CD14-positive monocyte (primary cell): ENCODE data around the gene RAB11FIP5. TPM values are rescaled to one million over a fixed set of nuclear protein-coding genes. Genes with fewer than 3 reads are reported as not detected.

ENCODE experiments used
- DNase-seq, 3 donors: peaks; one replicate each; pipeline ENCODE4 v3.0.0-alpha.2; 2011 to 2022
- H2AFZ ChIP-seq: 2 replicates; pipeline ENCODE4 v1.6.0; 2012; ENCODE audit warnings: mild to moderate bottlenecking, low read depth, low read length, inconsistent platforms; ENCODE audit not compliant: insufficient read depth, poor library complexity, severe bottlenecking
- H3K27ac ChIP-seq, 2 donors: 1 replicate in 1 of 2; 2 replicates in 1 of 2; pipeline ENCODE4 v1.5.1; 2012 to 2013; ENCODE audit warnings: low read length in 2 of 2, control low read depth in 1 of 2, inconsistent platforms in 1 of 2, low read depth in 1 of 2, mild to moderate bottlenecking in 1 of 2
- H3K27me3 ChIP-seq, 2 donors: one replicate each; pipeline versions ENCODE4 v1.6.0 to v1.6.1; 2011 to 2013; ENCODE audit warnings: low read length in 2 of 2; ENCODE audit not compliant: control insufficient read depth in 2 of 2, insufficient read depth in 2 of 2
- H3K36me3 ChIP-seq, 2 donors: replicated peaks in 1 of 2; 1 replicate in 1 of 2; 2 replicates in 1 of 2; pipeline versions ENCODE4 v1.5.1 to v1.6.1; 2012 to 2013; ENCODE audit warnings: low read length in 2 of 2, control low read depth in 1 of 2, inconsistent platforms in 1 of 2, mild to moderate bottlenecking in 1 of 2; ENCODE audit not compliant: insufficient read depth in 2 of 2, control insufficient read depth in 1 of 2
- H3K4me1 ChIP-seq, 2 donors: 1 replicate in 1 of 2; 2 replicates in 1 of 2; pipeline versions ENCODE4 v1.5.1 to v1.6.1; 2012 to 2013; ENCODE audit warnings: low read length in 2 of 2, control low read depth in 1 of 2, inconsistent platforms in 1 of 2, mild to moderate bottlenecking in 1 of 2, moderate library complexity in 1 of 2; ENCODE audit not compliant: insufficient read depth in 2 of 2, control insufficient read depth in 1 of 2
- H3K4me2 ChIP-seq: replicated peaks from 2 replicates; pipeline ENCODE3; 2012; ENCODE audit warnings: low read length, moderate library complexity, mild to moderate bottlenecking; ENCODE audit not compliant: poor library complexity, severe bottlenecking; ENCODE audit errors: extremely low read depth
- H3K4me3 ChIP-seq, 3 experiments: fragments of 200-600 bp in 1 of 3; sonication (generic) in 1 of 3; replicated peaks in 1 of 3; 1 replicate in 2 of 3; 2 replicates in 1 of 3; pipeline ENCODE4 v1.5.1; 2011 to 2013; ENCODE audit warnings: low read length in 3 of 3, mild to moderate bottlenecking in 3 of 3, control low read depth in 2 of 3, low read depth in 2 of 3, inconsistent platforms in 1 of 3, moderate library complexity in 1 of 3
- H3K79me2 ChIP-seq: 2 replicates; pipeline ENCODE4 v1.6.0; 2012; ENCODE audit warnings: mild to moderate bottlenecking, control low read depth, inconsistent platforms, low read length, moderate library complexity; ENCODE audit not compliant: insufficient read depth
- H3K9ac ChIP-seq: 2 replicates; pipeline ENCODE4 v1.6.0; 2017; ENCODE audit warnings: low read length, mild to moderate bottlenecking; ENCODE audit not compliant: insufficient read depth, poor library complexity, severe bottlenecking
- H3K9me3 ChIP-seq, 2 donors: replicated peaks in 1 of 2; 1 replicate in 1 of 2; 2 replicates in 1 of 2; pipeline versions ENCODE4 v1.5.1 to v1.6.1; 2012 to 2013; ENCODE audit warnings: low read length in 2 of 2, control low read depth in 1 of 2; ENCODE audit not compliant: control insufficient read depth in 1 of 2, insufficient read depth in 1 of 2
- H4K20me1 ChIP-seq: 2 replicates; pipeline ENCODE4 v1.6.0; 2012; ENCODE audit warnings: mild to moderate bottlenecking, low read length, control low read depth, moderate library complexity; ENCODE audit not compliant: insufficient read depth
- H3K27ac Mint-ChIP-seq, 7 donors: one replicate each; pipeline ENCODE4 v1.8.0; 2020; ENCODE audit warnings: mild to moderate bottlenecking in 7 of 7, mixed read lengths in 7 of 7, moderate library complexity in 6 of 7, inconsistent platforms in 2 of 7
- H3K27me3 Mint-ChIP-seq, 3 donors: one replicate each; pipeline ENCODE4 v1.8.0; 2021 to 2022; ENCODE audit warnings: low read depth in 3 of 3, mild to moderate bottlenecking in 3 of 3, mixed read lengths in 3 of 3, moderate library complexity in 3 of 3, inconsistent platforms in 1 of 3
- H3K36me3 Mint-ChIP-seq, 2 donors: one replicate each; pipeline ENCODE4 v1.8.0; 2020; ENCODE audit warnings: mixed read lengths in 2 of 2, inconsistent platforms in 1 of 2, mild to moderate bottlenecking in 1 of 2
- H3K4me1 Mint-ChIP-seq: one replicate; pipeline ENCODE4 v1.8.0; 2020; ENCODE audit warnings: mild to moderate bottlenecking, mixed read lengths
- H3K4me3 Mint-ChIP-seq, 2 donors: one replicate each; pipeline ENCODE4 v1.8.0; 2020; ENCODE audit warnings: mild to moderate bottlenecking in 2 of 2, mixed read lengths in 2 of 2, moderate library complexity in 1 of 2
- H3K9me3 Mint-ChIP-seq, 7 donors: one replicate each; pipeline ENCODE4 v1.8.0; 2020 to 2022; ENCODE audit warnings: mixed read lengths in 7 of 7, mild to moderate bottlenecking in 6 of 7, moderate library complexity in 6 of 7, inconsistent platforms in 2 of 7
- WGBS: methylation state at CpG from one replicate; pipeline ENCODE4 v1.1.5; 2013; ENCODE audit warnings: missing lambda C conversion rate; ENCODE audit not compliant: insufficient coverage; 5-methylcytosine and 5-hydroxymethylcytosine counted together
- intact Hi-C, 2 donors: fragments of 100-400 bp; cut with micrococcal nuclease; formaldehyde crosslinking; loops; one replicate each; pipeline versions ENCODE4 v1.15.0 to v1.15.1; 2023
- polyA plus RNA-seq, 3 donors: library from polyadenylated mRNA; depleted of rRNA in 1 of 3; unstranded in 2 of 3; stranded (reverse) in 1 of 3; fragments of 300-500 nt in 2 of 3; fragments of >200 nt in 1 of 3; fragmentation: Illumina TruSeq in 2 of 3; gene quantifications; 1 replicate in 2 of 3; 2 replicates in 1 of 3; pipeline ENCODE4 v1.2.3, GENCODE V29; 2012 to 2021
- TF ChIP-seq, protein P1 (sequence below): fragments of 200-600 bp; IDR thresholded peaks from one replicate; pipeline ENCODE4 v1.8.0; 2022; ENCODE audit warnings: antibody characterized with exemption, mild to moderate bottlenecking

Gene RAB11FIP5
- polyA plus RNA-seq, 3 donors, result 0.57 to 0.93 (median 0.61) TPM

DNA sequence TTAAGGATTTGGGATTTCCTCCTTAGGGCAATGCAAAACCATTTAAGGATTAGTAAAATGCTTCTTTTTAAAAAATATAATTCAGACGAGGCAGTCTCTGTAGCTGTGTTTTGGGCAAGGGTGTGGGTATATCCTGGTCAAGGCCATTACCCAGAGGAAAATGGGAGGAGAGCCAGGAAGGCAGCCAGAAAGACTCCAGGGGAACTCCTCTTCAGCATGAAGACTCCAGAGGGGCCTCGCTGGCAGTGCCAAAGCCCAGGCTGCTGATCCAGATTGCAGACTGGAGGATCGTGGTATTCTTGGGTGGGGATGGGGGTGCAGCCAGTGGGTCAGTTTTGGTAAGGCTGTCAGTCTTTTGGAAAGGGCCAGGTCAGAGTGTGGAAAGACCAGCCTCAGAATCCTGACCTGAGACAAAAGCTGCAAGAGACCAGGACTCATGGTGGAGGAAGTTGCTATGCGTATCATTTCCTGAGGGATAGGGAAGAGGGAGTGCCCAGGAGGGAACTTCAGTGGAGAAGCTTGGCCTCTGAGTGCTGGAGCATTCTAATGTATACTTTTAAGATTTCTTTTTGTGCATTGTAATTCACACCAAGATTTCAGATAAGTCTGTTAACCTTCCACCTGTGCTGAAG is 20.9 kb upstream of the RAB11FIP5 start:
- Mint-ChIP-seq H3K4me3 (no peak overlapping the region), H3K4me1 (peaks cover 7% of the 10 kb centered on the region), H3K9me3 (peaks cover 0 to 2% (median 0%) of the 10 kb centered on the region in 7 donors), H3K27ac (no peak overlapping the region), H3K36me3 (no peaks in the 10 kb centered on the region), H3K27me3 (peaks cover 11 to 20% (median 14%) of the 10 kb centered on the region in 3 donors)
- no peak overlapping the region for H2AFZ ChIP-seq
- intact Hi-C loops, result no loop called here
- H3K4me1 ChIP-seq, result no peaks in the 10 kb centered on the region
- no peak overlapping the region for H3K9ac ChIP-seq
- no peak overlapping the region for H3K4me2 ChIP-seq
- no peaks in the 10 kb centered on the region for H3K36me3 ChIP-seq
- no peaks in the 10 kb centered on the region for H3K9me3 ChIP-seq
- 67% methylated on average over 1 of the region's 4 CpGs for WGBS
- TF ChIP-seq, protein P1, sequence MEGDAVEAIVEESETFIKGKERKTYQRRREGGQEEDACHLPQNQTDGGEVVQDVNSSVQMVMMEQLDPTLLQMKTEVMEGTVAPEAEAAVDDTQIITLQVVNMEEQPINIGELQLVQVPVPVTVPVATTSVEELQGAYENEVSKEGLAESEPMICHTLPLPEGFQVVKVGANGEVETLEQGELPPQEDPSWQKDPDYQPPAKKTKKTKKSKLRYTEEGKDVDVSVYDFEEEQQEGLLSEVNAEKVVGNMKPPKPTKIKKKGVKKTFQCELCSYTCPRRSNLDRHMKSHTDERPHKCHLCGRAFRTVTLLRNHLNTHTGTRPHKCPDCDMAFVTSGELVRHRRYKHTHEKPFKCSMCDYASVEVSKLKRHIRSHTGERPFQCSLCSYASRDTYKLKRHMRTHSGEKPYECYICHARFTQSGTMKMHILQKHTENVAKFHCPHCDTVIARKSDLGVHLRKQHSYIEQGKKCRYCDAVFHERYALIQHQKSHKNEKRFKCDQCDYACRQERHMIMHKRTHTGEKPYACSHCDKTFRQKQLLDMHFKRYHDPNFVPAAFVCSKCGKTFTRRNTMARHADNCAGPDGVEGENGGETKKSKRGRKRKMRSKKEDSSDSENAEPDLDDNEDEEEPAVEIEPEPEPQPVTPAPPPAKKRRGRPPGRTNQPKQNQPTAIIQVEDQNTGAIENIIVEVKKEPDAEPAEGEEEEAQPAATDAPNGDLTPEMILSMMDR, result no peak
- DNase-seq, result no peak
- no peaks in the 10 kb centered on the region for H3K79me2 ChIP-seq
- no peak overlapping the region for H3K4me3 ChIP-seq
- no peaks in the 10 kb centered on the region for H4K20me1 ChIP-seq
- H3K27me3 ChIP-seq, result peaks cover 2 to 9% of the 10 kb centered on the region in 2 donors
- H3K27ac ChIP-seq, result no peak overlapping the region

DNA sequence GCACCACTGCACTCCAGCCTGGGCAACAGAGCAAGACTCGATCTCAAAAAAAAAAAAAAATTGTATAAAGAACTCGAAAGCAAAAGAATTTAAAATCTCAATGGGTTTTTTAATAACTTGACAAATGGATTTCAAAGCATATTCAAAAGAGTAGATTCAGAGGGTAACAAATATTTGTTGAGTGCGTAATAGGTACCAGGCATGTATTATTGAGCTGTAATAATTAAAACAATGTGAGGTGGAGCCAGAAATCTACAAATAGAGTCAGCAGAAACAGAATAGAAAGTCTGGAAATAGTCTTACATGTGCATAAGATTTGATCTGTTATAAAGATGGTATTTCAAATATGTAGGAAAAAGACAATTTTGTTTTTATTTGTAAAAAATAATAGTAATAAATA is 19.1 kb upstream of the RAB11FIP5 start:
- no peaks in the 10 kb centered on the region for H4K20me1 ChIP-seq
- no peak overlapping the region for H3K9ac ChIP-seq
- H3K27ac Mint-ChIP-seq, result no peak overlapping the region
- H3K4me1 Mint-ChIP-seq, result peaks cover 7% of the 10 kb centered on the region
- H3K79me2 ChIP-seq, result no peaks in the 10 kb centered on the region
- no peak overlapping the region for H3K4me3 Mint-ChIP-seq
- TF ChIP-seq, protein P1, result no peak
- H3K4me3 ChIP-seq, result no peak overlapping the region
- no CpG with 5 or more reads among the region's 3 CpGs for WGBS
- no peaks in the 10 kb centered on the region for H3K4me1 ChIP-seq
- no peak overlapping the region for H2AFZ ChIP-seq
- H3K27ac ChIP-seq, result no peak overlapping the region
- no peaks in the 10 kb centered on the region for H3K9me3 ChIP-seq
- H3K4me2 ChIP-seq, result no peak overlapping the region
- H3K27me3 ChIP-seq, result peaks cover 2 to 9% of the 10 kb centered on the region in 2 donors
- H3K36me3 Mint-ChIP-seq, result no peaks in the 10 kb centered on the region
- DNase-seq, result no peak
- peaks cover 0 to 1% (median 0%) of the 10 kb centered on the region in 7 donors for H3K9me3 Mint-ChIP-seq
- peaks cover 11 to 22% (median 12%) of the 10 kb centered on the region in 3 donors for H3K27me3 Mint-ChIP-seq
- H3K36me3 ChIP-seq, result no peaks in the 10 kb centered on the region
- intact Hi-C loops, result no loop called here
